ELF-1 (cell line): ENCODE data around the gene RTP2.

Experiments used
- DNase-seq: peaks from one replicate; pipeline ENCODE4 v3.0.0-alpha.2; 2016; ENCODE audit warnings: low read depth, low spot score

RTP2 gene, protein sequence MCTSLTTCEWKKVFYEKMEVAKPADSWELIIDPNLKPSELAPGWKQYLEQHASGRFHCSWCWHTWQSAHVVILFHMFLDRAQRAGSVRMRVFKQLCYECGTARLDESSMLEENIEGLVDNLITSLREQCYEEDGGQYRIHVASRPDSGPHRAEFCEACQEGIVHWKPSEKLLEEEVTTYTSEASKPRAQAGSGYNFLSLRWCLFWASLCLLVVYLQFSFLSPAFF

DNA sequence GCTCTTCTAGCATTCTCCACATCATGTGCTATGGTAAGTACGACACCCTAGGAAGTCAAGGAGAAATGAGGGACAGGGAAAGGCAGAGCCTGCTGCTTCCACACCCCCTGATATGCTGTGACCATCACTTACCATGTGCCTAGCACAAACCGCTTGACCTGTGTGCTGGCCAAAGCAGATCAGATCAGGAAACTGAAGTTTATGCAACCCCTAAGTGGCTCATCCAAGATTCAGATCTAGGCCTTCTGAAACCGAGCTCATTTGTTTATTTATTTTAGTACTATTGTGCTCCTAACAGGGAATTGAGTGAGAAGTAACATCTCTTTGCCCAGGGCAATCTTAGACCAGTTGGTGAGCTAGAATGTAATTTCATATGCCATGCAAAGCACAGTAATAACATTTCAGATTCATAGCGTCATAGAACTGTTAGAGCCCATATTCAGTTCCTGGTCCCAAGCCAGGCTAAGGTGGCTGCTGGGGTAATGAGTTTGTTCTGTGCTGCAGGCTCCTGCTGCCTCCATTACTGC is at the start of gene RTP2:
Gene RTP2 (minus strand): TSS at position 51 of the 527 bp plus-strand sequence. CDS start 429 bp downstream, outside the sequence.
- no peak for DNase-seq

DNA sequence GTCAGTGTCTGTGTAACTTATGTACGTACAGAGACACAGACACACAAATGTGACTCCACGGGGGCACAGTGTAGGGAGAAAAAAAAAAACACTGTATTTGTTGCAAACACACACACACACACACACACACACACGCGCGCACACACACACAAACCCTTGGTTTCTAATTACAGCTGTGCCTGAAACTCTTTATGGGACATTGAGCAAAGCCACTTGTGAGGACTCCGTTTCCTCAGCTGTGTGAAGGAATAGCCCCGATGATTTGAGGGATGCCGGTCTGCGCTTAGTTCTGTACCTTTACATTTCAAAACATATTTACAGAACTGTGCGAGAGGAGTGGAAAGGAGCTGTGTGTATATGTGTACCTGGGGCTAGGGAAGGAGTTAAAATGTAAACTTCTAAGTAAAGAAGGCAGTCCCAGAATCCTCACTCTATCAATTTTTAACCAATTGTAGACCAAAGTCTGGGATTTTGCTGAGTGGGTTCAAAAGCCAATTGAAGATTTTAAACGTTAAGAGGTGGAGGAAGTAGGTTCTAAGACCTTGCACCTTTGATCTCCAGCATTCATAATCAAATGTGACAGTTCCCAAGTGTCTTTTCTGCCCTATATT is 48.3 kb upstream of the RTP2 start:
- no peak for DNase-seq

DNA sequence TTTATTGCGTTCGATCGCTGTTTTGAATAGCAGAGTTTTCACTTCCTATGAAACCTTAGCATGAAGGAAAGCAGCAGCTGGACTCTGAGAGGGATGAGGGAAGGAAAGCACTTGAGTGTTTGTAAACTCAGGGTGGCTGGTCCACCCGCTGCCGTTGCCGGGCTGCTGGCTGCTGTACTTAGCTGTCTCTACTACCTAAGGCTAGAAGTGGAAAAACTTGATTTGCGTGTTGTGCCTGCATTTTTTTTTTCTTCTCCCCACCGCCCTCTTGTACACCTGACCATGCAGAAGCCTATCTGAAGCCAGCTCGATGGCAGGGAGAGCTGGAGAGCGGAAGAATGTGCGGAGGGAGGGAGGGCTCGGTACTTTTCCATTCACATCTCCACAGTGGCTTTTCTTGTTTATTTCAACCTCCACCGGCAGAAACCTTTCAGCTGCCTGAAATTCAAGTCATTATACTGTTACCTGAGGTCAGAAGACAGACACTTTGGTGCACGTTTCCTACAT is 47.7 kb upstream of the RTP2 start:
- DNase-seq = peak; percentile 97

DNA sequence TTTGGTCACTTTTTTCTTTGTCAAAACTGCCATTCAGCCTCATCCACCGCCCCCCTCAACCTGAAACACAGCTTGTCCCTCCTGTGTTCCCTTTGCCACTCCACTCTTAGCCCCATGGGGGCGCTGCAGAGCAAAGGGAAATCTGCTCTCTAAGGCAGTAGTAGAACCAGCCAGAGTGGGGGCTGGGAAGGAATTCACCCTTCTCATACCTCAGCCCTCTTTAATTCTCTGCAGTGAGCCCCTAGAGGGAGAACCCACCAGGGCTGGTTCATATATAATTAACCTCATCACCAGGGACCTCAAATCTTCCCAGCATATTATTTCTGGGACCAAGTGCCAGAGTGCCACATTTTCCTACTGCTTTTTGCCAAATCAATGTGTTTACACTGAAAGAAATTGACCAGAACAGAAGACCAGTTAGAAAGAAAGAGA is 45.7 kb upstream of the RTP2 start:
- DNase-seq = peak; percentile 93

DNA sequence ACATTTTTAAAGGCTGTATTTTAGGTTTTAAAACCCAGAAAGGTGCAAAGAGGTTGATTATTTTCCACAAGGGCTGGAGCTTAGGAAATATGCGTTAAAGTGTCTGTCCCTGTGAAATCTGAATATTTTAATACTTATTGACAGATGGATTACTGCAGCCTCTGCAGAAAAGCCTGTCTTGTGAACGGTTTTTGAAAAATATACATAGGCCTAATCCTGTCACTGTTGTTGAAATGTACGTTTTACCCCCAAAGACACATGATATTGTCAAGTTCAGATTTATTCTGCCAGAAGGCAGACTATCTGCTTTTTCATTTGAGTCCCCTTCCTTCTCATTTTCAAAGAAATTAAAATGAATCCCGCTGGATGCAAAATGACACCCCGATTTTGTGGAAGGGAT is 45.1 kb upstream of the RTP2 start:
- DNase-seq = no peak

DNA sequence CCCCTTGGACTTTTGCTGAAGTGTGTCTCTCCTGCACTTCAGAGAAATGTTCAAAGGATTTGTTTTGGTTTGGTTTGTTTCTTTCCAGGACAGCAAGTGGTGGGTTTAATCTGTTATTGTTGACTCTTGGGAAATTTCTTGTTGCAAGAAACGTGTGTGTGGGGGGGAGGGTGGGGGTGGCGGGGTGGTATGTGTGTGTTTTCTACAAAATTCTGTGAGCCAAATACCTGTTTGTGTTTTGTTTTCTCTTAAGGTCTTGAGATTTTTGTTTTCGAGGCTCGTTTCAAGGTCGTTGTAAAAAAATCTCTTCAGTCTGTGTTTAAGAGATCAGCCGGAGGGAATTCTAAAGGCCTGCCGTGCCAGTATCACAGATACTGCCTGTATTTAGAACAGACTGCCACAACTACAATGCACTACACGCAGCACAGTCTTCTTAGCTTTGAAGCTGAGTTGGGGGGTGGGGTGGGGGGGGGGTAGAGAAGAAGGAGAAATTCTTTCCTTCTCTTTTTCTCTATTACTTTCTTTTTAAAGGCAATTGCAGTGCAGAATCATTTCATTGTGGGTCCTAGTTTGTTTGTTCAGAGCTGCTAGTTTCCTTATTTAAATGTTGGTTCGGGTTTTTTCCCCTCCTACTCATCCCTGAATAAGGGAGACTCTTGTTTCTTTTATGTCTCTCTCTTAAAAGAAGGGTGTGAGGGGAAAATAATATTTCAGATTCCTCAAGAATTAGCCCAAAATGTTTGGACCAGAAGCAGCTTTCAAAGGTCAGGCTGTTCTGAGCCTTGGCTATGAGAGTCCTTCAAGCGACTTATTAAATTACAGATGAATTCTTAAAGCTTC is 44.3 kb upstream of the RTP2 start:
- DNase-seq = peak; percentile 51

DNA sequence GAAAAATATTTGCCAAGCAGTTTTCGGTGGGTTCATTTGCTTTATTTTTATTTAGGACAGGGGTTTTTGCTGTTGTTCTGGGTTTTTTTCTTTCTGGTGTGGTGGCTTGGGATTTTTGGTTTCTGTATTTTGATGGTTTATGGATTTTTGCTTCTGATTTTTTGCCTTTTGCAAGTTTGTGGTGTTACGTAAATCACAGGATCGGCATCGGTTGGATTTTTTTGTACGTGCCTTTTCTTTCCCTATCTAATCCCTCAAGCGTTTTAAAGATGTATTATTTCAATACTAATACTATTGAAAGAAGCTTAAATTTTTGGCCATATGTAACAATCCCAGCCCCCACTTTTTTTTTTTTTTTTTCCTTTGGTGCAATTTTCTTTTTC is 43.7 kb upstream of the RTP2 start:
- DNase-seq = peak; percentile 33

DNA sequence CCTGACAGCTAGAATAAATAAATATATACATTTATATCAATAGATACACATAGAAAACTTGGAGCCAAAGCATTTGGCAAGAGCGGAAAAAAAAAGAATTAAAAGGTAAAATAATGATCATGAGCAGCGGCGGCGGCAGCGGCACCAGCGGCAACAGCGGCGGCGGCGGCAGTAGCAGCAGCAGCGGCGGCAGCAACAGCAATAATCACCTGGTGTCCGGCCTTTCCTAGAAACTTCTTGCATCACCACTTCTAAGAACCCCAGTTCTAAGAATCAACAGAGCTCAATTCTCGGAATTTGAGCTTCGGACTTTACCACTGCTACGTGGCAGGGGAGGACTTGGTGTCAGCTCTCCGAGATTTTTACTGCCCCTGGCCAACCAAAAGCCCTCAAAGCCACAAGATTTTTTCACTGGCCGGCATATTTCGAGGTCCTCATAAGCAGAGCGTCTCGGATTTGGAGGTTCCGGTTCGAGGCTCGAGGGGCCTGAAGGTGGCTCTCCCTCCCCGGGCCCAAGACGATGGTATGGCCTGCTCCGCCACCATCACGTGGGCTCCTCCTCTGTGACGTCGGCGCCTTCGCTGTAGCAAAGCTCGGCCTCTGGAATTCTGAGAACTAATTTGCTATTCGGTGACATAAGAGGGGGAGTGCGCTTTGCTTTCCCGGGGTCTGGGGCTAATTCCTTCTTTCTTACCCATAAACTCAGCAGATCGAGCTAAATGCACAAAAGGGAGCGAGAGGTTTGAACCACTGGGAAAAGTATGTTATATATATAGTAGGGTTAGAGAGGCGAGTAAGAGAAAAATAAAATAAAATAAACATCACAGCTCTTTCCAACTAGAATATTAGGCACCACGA is 43.1 kb upstream of the RTP2 start, which contains the start of gene BCL6:
Gene BCL6 (minus strand): TSS at position 268 of the 858 bp plus-strand sequence. CDS start 11,775 bp downstream, outside the sequence.
- peak; percentile 97 for DNase-seq

DNA sequence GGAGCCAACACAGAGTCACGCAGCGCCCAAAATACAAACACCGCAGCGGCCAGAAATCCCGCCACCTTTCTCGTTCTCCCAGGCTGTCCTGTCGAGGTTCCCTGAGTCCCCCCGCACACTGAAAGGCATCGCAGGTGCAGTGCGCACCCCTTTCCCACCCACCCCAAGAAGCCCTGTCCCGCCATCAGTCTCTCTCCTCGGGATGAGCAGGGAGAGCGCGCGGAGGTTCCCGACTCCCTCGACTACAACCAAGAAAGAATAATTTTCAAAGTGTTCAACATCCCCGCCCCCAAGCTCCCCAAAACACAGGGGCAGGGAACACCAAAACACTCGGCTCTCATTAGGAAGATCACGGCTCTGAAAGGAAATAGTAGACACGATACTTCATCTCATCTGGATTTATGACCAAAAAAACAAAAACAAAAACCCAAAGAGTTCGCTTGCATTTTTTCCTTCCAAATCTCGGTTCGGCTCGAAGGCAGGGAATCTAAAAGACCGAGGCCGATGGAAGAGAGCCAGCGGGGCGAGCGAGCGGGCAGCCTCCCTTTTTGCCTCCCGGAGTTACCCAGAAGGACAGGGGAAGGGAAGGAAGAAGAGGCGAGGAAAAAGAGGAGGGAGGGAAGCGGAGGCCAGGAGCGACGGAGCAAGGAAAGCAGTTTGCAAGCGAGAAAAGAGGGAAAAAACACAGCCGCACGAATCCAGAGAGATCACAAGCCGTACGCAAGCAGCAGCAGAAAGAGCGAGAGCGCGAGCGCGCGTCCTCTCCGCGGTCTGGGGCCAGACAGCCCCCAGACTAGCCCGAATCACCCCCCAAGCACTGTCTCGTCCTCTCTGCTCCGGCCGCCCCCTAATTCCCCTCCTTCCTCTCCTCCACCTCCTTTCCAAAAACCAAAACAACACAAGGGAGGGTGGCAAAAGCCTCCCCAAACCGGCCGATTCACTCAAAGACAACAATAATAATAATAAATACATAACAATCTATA is 42.1 kb upstream of the RTP2 start:
- peak; percentile 71 for DNase-seq

DNA sequence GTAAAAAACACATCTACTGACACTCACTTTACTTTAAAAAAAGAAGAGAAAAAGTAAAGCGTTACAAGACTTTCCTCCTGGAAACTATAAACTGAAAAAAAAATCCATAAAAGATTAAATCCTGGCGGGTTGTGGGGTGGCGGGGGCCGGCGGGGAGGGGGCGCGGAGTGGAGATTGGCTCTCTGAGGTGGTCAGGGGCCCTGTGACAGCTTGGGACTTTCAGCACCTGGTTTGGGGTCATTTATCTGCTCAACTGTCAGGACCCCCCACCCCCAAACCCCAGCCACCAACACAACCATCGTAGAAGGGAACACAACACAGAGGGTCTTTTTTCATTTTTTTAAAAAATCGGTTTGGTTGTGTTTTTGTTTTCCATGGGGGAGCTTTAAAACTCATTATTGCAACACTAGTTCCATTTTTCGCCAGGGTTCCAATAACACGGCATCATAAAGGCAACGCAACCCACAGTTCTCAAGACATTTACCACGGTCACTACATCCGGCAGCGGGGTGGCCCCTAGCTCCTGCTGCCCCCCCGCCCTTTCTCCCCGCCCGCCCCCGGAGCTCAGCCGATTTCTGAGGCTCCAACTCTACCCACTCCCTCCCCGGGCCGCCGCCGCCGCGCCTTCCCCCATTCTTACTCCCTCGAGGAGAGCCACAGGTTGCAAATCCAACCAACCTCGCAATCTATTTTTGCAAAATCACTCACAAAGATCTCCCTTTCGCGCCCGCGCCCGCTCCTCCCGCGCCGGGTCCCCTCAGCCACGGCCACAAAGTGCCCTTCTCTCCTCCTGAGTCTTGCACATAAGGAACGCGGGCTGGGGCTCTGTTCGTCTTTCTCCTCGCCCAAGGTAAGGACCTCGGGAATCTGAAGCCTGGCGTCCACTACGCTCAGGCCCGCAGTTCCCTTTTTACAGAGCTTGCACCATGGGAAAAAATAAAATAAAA is 41.1 kb upstream of the RTP2 start:
- DNase-seq = peak; percentile 46

DNA sequence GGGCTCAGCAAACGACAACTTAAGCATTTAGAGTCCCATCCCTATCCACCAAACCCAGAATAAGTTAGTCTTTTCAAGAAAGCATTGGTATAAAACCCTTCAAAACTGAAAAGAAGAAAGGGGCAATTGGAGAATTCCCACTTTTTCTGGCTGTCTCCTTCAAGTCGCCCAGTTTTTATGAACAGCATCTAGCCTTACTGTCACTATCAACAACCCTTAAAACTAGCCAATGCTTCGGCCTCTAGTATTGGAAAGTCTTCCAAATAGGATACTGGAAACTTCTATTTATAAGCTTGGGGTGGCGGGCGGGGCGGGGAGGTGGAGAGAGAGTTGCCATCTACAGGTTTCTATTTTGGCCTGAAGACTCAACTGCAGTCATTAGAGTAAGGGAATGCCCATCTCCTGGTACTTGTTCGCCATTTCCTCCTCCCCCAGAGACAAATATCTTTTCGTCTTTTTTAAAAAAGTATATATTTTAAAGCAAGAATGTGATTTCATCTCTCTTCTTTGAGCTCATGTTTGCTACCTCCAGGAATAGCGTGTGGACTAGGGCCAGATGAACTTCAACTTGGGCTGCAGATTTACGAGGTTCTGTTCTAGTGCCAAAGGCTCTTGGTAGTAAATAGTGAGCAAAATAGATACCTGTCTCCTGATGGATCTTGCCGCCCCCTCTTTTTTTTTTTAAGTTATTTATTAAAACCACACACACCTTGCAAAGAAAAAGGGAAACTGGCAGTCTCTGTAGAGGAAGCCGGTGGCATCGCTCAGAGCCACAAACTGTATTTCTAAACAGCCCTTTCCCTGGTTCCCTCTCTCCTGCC is 40.2 kb upstream of the RTP2 start:
- no peak for DNase-seq

DNA sequence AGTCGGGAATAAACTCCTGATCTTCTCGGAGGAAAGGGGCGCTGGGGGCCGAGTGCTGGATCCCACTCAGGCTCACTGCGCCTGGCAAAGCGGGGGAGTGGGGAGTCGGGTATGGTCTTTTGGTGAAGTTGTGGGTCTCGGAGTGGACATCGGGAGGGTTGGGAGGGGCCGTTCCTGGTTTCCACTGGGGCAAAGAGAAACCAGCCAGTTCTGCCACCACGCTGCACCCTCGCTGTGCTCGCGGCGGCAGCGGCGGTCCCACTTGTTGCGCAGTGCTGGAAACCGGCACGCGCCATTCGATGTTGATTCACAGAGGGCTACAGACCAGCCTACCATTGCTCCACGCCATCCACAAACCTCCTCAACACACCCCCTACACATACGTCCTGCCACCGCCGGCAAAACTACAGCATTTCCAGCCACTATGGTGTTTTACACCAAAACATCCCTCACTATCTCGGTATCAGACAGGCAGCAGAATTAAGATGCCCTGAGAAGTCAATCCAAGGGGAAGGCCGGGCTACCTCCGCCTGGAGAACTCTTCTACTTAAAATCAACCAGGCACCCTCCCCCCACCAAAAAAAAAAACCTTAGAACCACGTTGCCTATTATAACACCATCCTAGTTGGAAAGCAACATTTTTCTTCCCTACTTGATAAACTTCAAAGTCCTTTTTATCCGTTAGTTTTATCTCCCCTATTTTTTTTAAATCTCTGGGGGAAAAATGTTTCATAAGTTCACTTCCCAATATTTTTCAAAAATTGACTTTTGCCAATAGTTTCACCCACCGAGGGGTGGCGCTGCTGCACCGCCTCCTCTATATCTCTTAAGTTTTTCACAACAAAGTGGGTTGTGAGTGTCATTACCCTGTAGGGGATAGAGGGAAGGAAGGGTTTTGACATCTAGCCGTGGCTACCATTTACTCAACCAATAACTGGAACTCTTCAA is 39.3 kb upstream of the RTP2 start:
- peak; percentile 77 for DNase-seq

DNA sequence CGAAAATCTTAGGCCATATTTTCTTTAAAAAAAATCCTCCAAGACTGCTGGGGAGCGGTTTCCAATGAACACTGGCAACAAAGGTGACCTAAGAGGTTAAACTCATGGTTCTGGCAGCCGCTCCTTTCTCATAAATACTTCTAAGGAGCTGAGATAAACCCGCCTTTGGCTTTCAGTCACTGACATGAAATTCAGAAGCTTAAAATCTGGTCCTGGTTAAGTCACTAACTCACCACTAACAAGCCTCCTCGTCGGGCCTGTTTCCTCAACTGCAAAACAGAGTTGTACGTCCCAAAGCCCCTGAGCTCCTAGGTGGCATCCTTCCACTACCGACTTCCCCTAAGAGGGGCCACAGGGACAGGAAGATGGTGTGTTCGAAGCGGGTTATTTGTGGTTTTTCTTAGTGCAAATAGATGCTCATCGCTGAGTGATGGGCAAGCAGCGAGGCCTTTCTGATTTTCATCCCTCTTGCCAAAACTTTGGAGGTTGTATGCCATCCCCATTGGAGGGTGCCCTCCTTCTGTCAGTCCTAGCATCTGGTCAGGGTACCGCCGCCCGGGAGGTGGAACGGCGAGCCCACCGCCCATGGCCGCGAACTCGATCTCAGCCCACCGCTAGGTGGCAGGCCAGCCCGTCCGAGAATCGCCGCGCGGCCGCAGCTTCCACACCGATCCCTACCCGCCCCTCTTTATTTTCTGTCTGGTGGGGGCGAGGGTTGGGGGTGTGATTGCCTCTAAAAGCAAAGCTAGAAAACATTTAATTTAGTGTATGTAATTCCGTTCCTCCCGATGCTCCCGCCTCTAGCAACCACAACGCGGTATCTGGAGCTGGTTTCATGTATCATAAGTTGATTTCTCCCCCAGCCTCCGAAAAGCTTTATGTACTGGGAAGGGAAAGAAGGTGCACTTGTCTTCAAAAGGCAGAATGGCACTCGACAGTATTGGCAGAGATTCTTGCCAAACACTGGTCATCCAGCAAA is 38.4 kb upstream of the RTP2 start:
- DNase-seq = peak; percentile 87

DNA sequence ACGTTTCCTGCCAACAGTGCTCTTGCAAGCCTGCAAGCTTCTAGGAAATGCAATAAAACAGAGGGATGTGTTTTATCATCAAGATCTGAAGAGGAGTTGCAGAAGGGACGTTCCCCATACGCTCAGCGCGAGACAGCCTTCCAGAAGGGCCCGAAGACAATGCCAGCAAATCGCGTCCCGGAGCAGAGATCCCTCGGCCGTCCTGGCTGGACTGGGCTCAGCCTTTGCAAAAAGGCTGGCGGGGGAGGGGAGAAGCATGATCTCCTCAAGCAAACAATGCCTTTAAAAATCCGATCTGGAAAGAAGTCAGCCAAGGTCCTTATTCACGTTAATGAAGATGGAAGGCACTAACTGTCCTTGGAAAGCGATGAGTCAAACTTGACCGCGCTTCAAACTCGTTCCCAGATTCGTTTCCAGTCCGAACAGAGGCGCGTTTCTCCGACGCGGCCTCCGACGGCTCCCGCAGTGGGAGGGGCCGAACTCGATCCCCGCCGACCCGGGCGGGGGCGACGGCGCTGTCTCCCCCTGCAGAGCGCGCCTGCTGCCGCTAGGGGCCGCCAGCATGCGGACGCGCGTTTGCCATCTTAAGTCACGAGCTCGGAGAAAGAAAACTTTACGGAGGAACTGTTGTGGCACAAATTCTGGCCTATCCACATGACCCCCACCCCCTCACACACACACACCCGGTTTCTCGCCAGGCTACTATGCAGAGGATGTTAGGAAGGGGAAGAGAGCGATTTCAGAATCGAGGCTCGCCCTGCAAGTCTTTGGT is 37.4 kb upstream of the RTP2 start:
- DNase-seq = peak; percentile 97

DNA sequence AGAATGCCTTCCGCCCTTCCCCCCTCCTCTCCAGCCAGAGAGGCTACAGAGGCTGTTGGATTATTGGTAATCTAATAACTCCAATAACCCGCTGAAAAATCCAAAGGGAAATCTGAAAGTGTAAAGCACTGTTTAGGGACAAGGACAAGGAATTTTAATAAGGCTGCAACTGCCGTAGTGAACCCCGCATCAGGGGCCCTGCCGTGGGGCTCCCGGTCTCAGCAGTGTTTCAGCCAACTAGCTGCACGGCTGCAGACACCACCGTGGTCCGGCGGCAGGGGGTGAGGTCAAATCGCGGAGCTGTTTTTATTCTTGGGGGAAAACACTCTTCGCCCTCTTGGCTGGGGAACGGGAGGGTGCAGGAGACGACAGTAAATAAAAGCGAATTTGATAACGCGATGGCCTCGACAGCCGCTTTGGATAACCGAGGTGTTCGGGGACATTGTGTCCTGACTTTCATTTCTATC is 36.8 kb upstream of the RTP2 start:
- no peak for DNase-seq
